Stimulated activated CD8-positive, alpha-beta memory T cell treated with anti-CD3 and anti-CD28 coated beads, Interleukin-2, amount 100 ng/mL, for 1 hour (primary cell): Measurements from ENCODE around the gene E2F4.
A peak's percentile ranks its signal among the peaks of the same experiment; 100 is the strongest.

Experiments
- DNase-seq, 2 donors: peaks; one replicate each; pipeline ENCODE4 v3.0.0-alpha.2; 2020; ENCODE audit warnings: low read depth in 2 of 2

E2F4 gene

GRCh38 chr16:67234180-67234597 is 42.2 kb downstream of the E2F4 start:
- DNase-seq, result no peak

- peak in 1 of 2 donors; percentile 9 for DNase-seq
Measured at GRCh38 chr16:67235816-67236562, 44.0 kb downstream of the E2F4 start.

- peak in 1 of 2 donors; percentile 45 for DNase-seq
Measured at GRCh38 chr16:67236563-67237395, 44.8 kb downstream of the E2F4 start.

DNA sequence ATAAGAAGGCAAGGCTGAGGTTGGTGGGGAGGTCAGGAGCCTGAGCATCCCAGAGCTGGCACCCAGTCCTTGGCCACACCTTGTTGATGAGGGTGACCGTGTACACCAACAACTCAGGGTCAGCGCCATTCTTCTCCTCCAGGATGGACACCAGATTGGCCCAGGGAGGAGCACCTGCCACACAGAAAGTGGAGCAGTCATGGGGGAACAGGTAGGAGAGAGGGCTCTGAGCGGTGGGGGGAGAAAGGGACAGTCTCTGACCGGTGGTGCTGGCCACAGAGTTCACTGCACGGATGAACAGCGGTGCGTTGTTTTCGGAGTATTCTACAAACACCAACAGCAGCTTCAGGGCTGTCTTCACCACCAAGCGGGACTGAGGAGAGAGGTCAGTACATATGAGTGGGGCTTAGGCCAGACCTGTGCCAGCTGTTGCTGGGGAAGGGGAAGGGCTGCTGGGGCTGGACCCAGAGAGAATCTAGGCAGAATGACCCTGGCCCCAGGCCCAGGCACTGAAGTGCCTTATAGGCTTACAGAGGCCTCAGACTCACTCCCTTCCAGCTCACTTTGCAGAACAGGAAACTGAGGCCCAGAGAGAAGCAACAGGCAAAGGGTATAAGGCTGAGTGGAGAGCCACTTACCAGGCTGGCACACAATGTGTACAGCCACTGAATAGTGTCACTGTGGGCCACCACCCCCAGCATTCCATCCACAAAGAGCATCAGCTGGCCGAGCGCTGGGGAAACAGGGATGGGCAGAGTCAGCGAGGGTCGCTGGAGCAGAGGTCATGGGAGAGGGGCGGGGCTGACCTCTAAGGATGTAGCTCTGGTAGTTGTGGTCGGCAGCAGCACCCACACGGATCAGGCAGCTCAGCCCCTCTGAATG is 45.7 kb downstream of the E2F4 start:
- no peak for DNase-seq

GRCh38 chr16:67238278-67238575 is 46.3 kb downstream of the E2F4 start:
- no peak for DNase-seq

DNA sequence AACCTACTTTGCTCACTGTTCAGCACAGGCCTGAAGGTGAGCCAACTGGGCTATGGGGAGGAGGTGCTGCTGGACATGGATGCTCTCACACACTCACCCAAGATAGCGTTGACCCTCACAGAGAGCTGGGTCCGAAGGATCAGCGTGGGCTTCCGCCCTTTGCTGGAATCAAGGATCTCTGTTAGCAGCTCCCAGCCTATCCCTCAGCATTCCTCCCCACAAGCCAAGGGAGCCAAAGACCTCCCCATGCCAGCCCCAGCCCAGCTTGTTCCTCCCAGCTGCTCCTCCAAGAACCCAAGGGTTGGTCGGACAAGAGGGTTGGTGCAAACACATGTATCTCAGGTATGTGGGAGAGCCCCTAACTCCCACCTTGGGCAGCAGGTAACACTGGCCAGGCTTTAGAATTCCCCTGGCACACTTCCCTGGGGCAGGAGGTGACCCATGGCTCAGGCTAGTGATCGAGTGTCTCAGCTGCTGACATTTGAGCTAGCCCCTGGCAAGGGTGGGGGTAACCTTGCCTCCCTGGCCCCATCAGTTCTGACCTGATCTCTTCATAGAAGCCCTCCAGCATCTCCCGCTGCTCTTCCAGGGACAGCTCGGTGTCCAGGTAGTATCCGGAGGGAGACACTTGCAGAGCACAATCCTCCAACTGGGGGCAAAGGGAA is 47.0 kb downstream of the E2F4 start:
- DNase-seq, result no peak

DNA sequence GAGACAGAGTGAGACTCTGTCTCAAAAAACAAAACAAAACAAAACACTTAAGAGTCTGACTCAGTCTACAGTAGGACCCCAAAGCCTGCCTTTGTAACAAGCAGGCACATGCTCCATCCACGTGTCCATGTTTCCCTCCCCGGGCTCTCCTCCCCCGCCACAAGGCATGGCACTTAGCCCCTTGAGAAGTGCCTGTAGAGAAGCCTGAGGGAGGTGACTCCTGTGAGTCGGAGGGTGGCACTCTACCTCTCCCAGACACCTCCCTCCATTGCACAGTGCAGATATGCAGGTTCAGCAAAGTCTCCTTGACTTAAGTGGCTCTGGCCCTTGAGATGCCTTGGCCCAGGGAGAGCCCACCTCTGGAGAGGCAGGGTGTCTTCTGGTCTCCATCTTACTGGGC is 48.6 kb downstream of the E2F4 start:
- DNase-seq, result no peak

DNA sequence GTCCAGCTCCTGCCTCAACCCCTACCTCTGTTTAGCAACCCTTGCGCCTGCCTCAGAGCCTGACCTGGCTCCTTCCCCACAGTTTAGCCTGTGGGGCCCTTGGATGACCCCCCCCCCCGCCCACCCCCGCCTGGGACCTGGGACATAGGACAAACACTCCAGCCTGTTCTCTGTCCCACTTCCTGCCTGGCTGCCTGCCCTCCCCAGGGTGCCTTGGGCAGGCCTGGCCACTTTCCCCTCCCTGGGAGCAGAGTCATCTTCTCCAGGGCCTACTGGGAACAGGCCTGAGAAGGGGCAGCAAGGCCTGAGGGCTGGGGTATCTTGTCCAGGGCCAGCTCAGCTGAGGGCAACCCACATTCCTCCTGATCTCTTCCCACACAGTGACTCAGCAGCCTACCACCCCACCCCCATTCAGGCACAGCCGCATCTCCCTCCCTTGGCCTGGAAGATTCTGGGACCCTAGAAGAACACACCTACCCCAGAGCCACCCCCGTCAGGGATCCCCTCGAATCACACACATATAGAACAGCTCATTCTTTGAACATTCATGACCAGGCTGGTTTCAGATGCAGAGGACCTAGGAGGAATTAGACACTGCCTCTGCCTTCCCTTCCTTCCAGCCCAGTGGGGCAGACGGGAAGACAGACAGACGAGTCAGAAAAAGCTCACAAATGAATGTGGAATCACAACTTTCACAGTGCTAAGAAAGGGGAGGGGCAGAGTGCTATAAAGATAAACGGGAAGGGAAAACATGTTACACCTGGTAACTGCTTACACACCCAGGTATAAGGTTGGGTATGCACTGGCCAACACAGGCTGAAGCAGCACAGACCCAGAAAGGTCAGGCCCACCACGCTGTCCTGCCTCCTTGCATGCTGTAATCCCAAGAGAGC is 49.3 kb downstream of the E2F4 start:
- DNase-seq, result no peak

GRCh38 chr16:67242138-67242730 is 50.3 kb downstream of the E2F4 start:
- DNase-seq, result no peak

GRCh38 chr16:67243481-67243880 is 51.5 kb downstream of the E2F4 start:
- DNase-seq, result no peak

DNA sequence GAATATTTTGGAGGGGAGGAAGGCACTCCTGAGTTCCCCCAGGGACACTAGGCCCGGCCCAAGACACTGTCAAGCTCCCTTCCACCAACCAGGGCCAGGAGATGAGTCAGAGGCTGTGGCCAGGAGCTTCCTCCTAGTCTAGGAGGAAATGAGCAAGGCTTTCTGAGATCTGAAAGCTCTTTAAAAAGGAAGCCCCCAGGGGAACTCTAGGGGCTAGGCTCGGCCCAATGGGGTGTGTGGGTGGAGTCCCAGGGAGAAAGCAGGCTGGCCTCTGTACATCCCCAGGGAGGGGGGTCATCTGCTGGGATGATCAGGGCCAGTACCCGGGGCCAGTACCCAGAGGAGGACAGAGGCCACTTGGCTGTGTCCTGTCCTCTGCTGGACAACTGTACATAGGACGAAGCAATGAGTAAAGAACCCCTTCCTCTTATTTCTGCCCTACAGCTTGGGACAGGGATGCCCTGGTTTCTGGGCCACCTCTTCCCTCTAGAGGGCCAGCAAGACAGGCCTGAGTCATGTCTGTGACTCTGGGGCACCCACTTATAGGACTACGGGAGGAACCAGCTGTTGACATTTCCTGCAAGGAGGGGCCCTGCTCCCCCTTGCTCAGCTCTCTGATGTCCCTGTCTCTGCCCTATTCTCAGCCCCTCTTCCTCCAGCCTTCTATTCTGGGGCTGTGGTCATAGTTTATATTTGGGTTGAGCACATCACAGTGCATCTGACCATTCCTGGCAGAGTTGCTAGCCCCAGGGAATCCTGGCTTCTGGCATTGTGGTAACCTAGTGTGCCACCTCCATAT is 52.6 kb downstream of the E2F4 start:
- DNase-seq, result peak; percentile 62 to 67

DNA sequence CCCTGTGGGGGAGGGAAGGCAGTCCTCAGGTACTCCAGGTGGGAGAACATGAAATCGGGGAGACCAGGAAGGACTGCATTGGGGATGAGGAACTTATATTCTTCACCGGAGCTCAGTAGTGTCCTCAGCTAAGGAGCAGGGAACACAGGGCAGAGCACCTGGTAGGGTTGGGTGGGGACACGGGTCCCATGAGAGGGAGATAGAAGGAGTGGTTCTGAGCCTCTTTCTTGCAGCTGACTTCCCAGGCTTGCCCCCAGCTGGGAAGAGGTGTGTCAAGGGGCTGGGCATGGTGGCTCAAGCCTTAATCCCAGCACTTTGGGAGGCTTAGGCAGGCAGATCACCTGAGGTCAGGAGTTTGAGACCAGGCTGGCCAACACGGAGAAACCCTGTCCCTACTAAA is 53.2 kb downstream of the E2F4 start:
- no peak for DNase-seq

DNA sequence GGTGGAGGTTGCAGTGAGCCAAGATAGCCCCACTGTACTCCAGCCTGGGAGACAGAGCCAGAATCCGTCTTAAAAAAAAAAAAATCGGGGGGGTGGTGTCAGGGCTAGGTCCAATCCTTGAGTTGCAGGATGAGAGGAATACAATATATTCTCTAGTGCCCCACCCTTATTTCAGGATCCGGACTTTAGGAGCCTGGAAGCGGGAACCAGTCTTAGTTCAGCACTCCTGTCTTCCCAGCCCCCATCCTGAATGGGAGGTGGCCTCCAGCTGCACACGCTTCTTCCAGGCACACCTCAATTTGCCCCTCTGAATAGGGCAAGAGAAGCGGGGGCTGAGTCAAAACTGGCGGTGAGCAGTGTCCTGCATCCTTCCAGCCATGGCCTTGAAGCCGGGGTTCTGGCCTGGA is 53.7 kb downstream of the E2F4 start:
- DNase-seq, result no peak

GRCh38 chr16:67246081-67246755 is 54.3 kb downstream of the E2F4 start:
- DNase-seq, result peak in 1 of 2 donors; percentile 35

DNA sequence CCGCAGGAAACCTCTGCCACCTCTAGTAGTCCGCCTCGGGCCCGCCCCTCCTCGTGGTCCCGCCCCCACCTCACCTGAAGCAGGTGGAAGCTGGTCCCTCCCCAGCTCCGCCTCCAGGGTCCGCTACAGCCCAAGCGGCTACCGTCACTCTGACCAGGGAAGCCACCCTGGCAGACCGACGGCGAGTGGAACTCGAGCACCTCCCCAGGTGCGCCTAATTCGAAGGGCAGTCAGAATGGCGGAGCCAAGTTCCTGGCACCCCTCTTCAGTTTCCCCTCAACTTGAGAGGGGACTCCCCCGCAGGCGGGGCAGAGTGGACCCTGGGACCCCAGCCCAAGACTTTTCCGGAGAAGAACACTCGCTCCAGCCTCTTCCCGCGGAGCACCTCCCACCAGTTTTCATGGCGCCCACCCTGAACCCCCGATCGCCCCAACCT is 54.8 kb downstream of the E2F4 start:
- peak in 1 of 2 donors; percentile 15 for DNase-seq

GRCh38 chr16:67247192-67248072 is 55.5 kb downstream of the E2F4 start, which contains the start of gene FHOD1:
TSS of gene FHOD1 (minus strand) at chr16:67247481. CDS start at chr16:67247410, 71 bp downstream.
- peak; percentile 93 to 95 for DNase-seq

DNA sequence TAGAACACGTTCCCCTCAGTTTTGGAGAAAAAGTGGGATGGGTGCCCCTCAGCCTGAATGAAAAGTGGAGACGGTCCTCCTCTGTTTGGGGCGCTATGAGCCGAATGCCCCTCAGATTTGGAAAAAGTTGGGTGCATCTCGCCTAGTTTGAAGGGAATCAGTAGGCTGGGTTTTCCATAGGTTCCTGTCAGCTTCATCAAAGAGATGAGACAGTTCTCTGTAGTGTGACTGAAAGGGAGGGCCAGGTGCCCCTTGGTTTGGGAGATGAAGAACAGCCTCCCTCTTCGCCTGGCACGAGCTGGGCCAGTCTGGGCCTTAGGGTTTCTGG is 56.1 kb downstream of the E2F4 start:
- no peak for DNase-seq
